ENCODE data around the gene LINC00632. TPM values are rescaled to one million over a fixed set of nuclear protein-coding genes. Genes with fewer than 3 reads are reported as not detected.

The LINC00632 gene
- total RNA-seq, 2 experiments from 2014 or later, result 0.47 to 1.0 TPM

Other genes starting within 250 kb of the LINC00632 start
- not detected for gene SOX3, start 204.7 kb upstream of the LINC00632 start, total RNA-seq

Measured in CD8-positive, alpha-beta T cell (primary cell).